ENCODE results near the gene PDE3A. TPM values are rescaled to one million over a fixed set of nuclear protein-coding genes. Genes with fewer than 3 reads are reported as not detected.

The PDE3A gene
- total RNA-seq, 4 donors from 2014 or later = 7.7 to 75.8 (median 18.7) TPM

- H3K9me3 ChIP-seq = no peaks in the 10 kb centered on the region
- H3K27ac ChIP-seq = no peak overlapping the region
- H3K4me1 ChIP-seq = no peaks in the 10 kb centered on the region
- no peaks in the 10 kb centered on the region for H3K36me3 ChIP-seq
- TF ChIP-seq CTCF (IDR thresholded peaks at IDR 0.05) (no peak), POLR2A (IDR thresholded peaks at IDR 0.05) (no peak)
- intact Hi-C loops (cut with DNase I; ENCODE audit: low total_unique reads) = no loop called here
- no peak overlapping the region for H3K4me3 ChIP-seq
- no peaks in the 10 kb centered on the region for H3K27me3 ChIP-seq
- no peak for DNase-seq
These were observed 192.6 kb downstream of the PDE3A start for GRCh38 chr12:20560935-20561334.

GRCh38 chr12:20561871-20562270 lies 193.5 kb downstream of the PDE3A start:
- no peaks in the 10 kb centered on the region for H3K4me1 ChIP-seq
- no peaks in the 10 kb centered on the region for H3K9me3 ChIP-seq
- no peak for DNase-seq
- H3K27me3 ChIP-seq = no peaks in the 10 kb centered on the region
- TF ChIP-seq CTCF (IDR thresholded peaks at IDR 0.05) (no peak), POLR2A (IDR thresholded peaks at IDR 0.05) (no peak)
- intact Hi-C loops (cut with DNase I; ENCODE audit: low total_unique reads) = no loop called here
- H3K36me3 ChIP-seq = no peaks in the 10 kb centered on the region
- no peak overlapping the region for H3K27ac ChIP-seq
- no peak overlapping the region for H3K4me3 ChIP-seq

- Histone ChIP-seq H3K27me3 (no peaks in the 10 kb centered on the region), H3K27ac (no peak overlapping the region), H3K4me3 (no peak overlapping the region), H3K9me3 (no peaks in the 10 kb centered on the region), H3K4me1 (no peaks in the 10 kb centered on the region), H3K36me3 (no peaks in the 10 kb centered on the region)
- TF ChIP-seq CTCF (IDR thresholded peaks at IDR 0.05) (no peak), POLR2A (IDR thresholded peaks at IDR 0.05) (no peak)
- intact Hi-C loops (cut with DNase I; ENCODE audit: low total_unique reads) = no loop called here
- DNase-seq = no peak
These were observed 199.1 kb downstream of the PDE3A start for GRCh38 chr12:20567413-20567812.

GRCh38 chr12:20572451-20572850 lies 204.1 kb downstream of the PDE3A start:
- Histone ChIP-seq H3K9me3 (no peaks in the 10 kb centered on the region), H3K27ac (no peak overlapping the region), H3K27me3 (no peaks in the 10 kb centered on the region), H3K36me3 (no peaks in the 10 kb centered on the region), H3K4me3 (no peak overlapping the region), H3K4me1 (no peaks in the 10 kb centered on the region)
- TF ChIP-seq POLR2A (IDR thresholded peaks at IDR 0.05) = no peak
- no peak for TF ChIP-seq CTCF (IDR thresholded peaks at IDR 0.05)
- no peak for DNase-seq
- intact Hi-C loops (cut with DNase I; ENCODE audit: low total_unique reads) = no loop called here

GRCh38 chr12:20576528-20576927 lies 208.2 kb downstream of the PDE3A start:
- Histone ChIP-seq H3K9me3 (no peaks in the 10 kb centered on the region), H3K36me3 (no peaks in the 10 kb centered on the region), H3K4me3 (no peak overlapping the region), H3K27ac (no peak overlapping the region), H3K27me3 (no peaks in the 10 kb centered on the region), H3K4me1 (no peaks in the 10 kb centered on the region)
- intact Hi-C loops (cut with DNase I; ENCODE audit: low total_unique reads) = no loop called here
- no peak for DNase-seq
- no peak for TF ChIP-seq CTCF (IDR thresholded peaks at IDR 0.05)
- no peak for TF ChIP-seq POLR2A (IDR thresholded peaks at IDR 0.05)
